ENCODE measurements around the gene RAB10.

DNA sequence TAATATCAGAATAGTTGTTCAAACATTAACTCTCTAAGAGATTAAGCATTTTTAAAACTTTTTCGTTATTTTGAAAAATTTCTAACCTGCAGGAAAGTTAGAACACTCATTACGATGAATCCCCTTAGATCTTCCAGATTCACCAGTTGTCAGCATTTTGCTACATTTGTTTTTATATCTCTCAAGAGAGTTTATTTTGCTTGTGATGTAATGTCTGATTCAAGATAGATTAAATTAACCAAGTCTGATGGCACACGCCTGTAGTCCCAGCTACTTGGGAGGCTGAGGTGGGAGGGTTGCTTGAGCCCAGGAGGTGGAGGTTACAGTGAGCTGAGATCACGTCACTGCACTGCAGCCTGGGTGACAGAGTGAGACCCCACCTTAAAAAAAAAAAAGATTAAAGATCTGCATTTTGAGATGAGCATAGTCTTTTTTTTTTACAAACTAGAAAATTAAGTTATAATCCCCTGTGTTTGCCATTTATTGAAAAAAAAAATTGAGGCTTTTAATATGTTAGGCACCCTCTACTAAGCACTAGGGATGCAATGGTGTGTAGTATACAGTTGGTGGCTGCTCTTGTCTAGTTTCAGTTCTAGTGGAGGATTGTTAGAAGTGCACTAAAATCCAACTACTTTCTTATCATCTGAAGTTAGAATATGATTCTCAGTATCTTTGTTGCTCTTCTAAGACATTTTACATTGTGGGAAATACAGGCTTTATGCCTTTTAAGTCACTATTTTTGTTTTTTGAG, 20.9 kb downstream of the RAB10 start:
- TF ChIP-seq EZH2phosphoT487 (IDR thresholded peaks at IDR 0.05; ENCODE audit: low read depth, severe bottlenecking, unreplicated experiment) (no peak), EZH2 (IDR thresholded peaks at IDR 0.05; ENCODE audit: borderline replicate concordance) (no peak)
- TF ChIP-seq, protein P1, sequence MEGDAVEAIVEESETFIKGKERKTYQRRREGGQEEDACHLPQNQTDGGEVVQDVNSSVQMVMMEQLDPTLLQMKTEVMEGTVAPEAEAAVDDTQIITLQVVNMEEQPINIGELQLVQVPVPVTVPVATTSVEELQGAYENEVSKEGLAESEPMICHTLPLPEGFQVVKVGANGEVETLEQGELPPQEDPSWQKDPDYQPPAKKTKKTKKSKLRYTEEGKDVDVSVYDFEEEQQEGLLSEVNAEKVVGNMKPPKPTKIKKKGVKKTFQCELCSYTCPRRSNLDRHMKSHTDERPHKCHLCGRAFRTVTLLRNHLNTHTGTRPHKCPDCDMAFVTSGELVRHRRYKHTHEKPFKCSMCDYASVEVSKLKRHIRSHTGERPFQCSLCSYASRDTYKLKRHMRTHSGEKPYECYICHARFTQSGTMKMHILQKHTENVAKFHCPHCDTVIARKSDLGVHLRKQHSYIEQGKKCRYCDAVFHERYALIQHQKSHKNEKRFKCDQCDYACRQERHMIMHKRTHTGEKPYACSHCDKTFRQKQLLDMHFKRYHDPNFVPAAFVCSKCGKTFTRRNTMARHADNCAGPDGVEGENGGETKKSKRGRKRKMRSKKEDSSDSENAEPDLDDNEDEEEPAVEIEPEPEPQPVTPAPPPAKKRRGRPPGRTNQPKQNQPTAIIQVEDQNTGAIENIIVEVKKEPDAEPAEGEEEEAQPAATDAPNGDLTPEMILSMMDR (IDR thresholded peaks at IDR 0.05; ENCODE audit: poor library complexity), result no peak

Measured in hepatocyte (in vitro differentiated cells).